Activated CD4-positive, alpha-beta T cell treated with anti-CD3 and anti-CD28 coated beads, Interleukin-2, amount 10 ng/mL, durations not matched to agents 24 days and 14 days (primary cell): ENCODE measurements around the gene S100P. TPM values are rescaled to one million over a fixed set of nuclear protein-coding genes. Genes with fewer than 3 reads are reported as not detected.
A peak's percentile ranks its signal among the peaks of the same experiment; 100 is the strongest.

Source experiments
- DNase-seq: peaks from one replicate; pipeline ENCODE4 v3.0.0; 2022
- H3K27ac Mint-ChIP-seq: one replicate; pipeline ENCODE4 v1.8.0; 2022; ENCODE audit warnings: mild to moderate bottlenecking, mixed read lengths
- H3K27me3 Mint-ChIP-seq: one replicate; pipeline ENCODE4 v1.8.0; 2022; ENCODE audit warnings: mixed read lengths
- H3K36me3 Mint-ChIP-seq: one replicate; pipeline ENCODE4 v1.8.0; 2022; ENCODE audit warnings: low read depth, mild to moderate bottlenecking, mixed read lengths
- H3K4me1 Mint-ChIP-seq: one replicate; pipeline ENCODE4 v1.8.0; 2021; ENCODE audit warnings: mixed read lengths
- H3K4me3 Mint-ChIP-seq: one replicate; pipeline ENCODE4 v1.8.0; 2022; ENCODE audit warnings: mild to moderate bottlenecking, moderate library complexity, mixed read lengths
- H3K9me3 Mint-ChIP-seq: one replicate; pipeline ENCODE4 v1.8.0; 2021; ENCODE audit warnings: mixed read lengths
- intact Hi-C: fragments of 100-400 bp; cut with micrococcal nuclease; formaldehyde crosslinking; loops from one replicate; pipeline ENCODE4 v1.15.1; 2023
- total RNA-seq: library from RNA; stranded (reverse); gene quantifications from 2 replicates; pipeline ENCODE4 v1.2.3, GENCODE V29; 2022

Gene S100P
- total RNA-seq, 1 donor from 2014 or later, result 2.8 TPM

DNA sequence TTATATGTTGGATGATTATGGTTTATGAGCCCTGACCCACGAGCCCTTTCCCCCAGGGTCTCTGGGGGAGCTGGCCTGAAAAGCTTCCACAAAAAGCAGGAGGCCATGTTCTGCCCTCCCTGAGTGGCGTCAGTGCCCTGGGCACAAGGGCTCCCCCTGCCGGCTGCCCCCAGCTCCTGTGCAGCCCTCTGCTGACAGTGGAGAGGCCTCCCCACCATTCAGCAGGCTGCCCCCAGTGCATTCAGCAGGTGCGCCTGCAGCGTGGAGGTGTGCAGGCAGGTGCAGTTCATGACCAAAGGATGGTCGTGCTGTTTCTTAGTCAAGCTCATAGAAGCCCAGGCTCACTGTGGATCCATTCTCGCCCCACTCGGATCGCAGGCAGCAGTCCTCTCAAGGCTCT lies 12.5 kb upstream of the S100P start:
- peaks cover 50% of the 10 kb centered on the region for H3K36me3 Mint-ChIP-seq
- DNase-seq, result no peak
- no peak overlapping the region for H3K27ac Mint-ChIP-seq
- intact Hi-C loops, result no loop called here
- H3K9me3 Mint-ChIP-seq, result no peaks in the 10 kb centered on the region
- H3K4me1 Mint-ChIP-seq, result peaks cover 38% of the 10 kb centered on the region
- H3K4me3 Mint-ChIP-seq, result no peak overlapping the region
- no peaks in the 10 kb centered on the region for H3K27me3 Mint-ChIP-seq

DNA sequence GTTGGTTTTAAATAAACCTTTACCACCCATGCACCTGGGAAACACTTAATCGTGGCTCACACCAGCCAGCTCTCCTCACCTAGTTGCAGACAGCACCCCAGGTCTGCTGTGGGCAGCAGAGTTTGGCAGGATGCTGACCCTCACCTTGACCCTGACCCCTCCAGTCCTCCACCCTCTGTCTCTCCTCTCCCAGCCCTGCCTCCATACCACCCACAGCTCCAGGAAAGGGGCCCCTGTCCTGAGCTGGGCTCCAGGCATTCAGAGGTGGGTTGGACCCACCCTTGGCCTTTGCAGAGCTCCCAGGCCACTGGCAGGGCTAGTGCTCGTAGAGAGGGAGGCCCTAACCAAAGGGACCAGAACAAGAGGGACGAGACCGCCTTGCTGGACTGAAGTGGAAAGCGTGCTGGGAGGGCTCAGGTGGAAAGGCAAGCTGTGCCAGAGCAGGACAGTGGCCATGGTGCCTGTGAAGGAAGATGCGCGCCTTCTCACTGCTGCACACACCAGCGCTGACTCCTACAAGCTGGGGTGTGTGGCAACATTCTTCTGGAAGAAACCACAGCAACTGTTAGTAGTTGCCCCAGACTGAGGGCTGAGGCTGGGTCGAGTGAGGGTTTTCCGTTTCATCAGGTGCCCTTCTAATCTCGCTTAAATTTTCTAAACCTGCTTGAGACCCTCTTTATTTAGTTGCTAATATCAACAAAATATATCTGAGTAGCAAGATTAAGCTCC lies 10.7 kb upstream of the S100P start:
- peaks cover 33% of the 10 kb centered on the region for H3K4me1 Mint-ChIP-seq
- H3K36me3 Mint-ChIP-seq, result peaks cover 37% of the 10 kb centered on the region
- H3K27ac Mint-ChIP-seq, result no peak overlapping the region
- H3K4me3 Mint-ChIP-seq, result no peak overlapping the region
- H3K9me3 Mint-ChIP-seq, result no peaks in the 10 kb centered on the region
- intact Hi-C loops, result no loop called here
- DNase-seq, result no peak
- no peaks in the 10 kb centered on the region for H3K27me3 Mint-ChIP-seq

- H3K4me1 Mint-ChIP-seq, result peaks cover 39% of the 10 kb centered on the region
- H3K4me3 Mint-ChIP-seq, result no peak overlapping the region
Measured at GRCh38 chr4:6684656-6685055, 9.0 kb upstream of the S100P start.

GRCh38 chr4:6686104-6686787 lies 7.4 kb upstream of the S100P start:
- DNase-seq, result no peak
- Mint-ChIP-seq H3K4me3 (no peak overlapping the region), H3K9me3 (no peaks in the 10 kb centered on the region), H3K36me3 (peaks cover 13% of the 10 kb centered on the region), H3K27me3 (no peaks in the 10 kb centered on the region), H3K4me1 (peaks cover 49% of the 10 kb centered on the region), H3K27ac (no peak overlapping the region)
- intact Hi-C loops, result no loop called here

More at GRCh38 chr4:6684656-6685055, 9.0 kb upstream of the S100P start:
- Mint-ChIP-seq H3K27ac (no peak overlapping the region), H3K9me3 (no peaks in the 10 kb centered on the region), H3K36me3 (peaks cover 26% of the 10 kb centered on the region), H3K27me3 (no peaks in the 10 kb centered on the region)
- no peak for DNase-seq
- intact Hi-C loops, result no loop called here

- Mint-ChIP-seq H3K36me3 (peaks cover 10% of the 10 kb centered on the region), H3K9me3 (no peaks in the 10 kb centered on the region), H3K27me3 (no peaks in the 10 kb centered on the region), H3K27ac (peak overlapping the region; percentile 92), H3K4me1 (peaks cover 60% of the 10 kb centered on the region), H3K4me3 (peak overlapping the region; percentile 87)
- intact Hi-C loops, result loop anchor here (2.0 kb wide), 1 partner anchor 21 kb away; the partner anchor contains the start of gene MRFAP1L1
- DNase-seq, result peak; percentile 62
Measured at GRCh38 chr4:6687947-6688878, 5.5 kb upstream of the S100P start.

DNA sequence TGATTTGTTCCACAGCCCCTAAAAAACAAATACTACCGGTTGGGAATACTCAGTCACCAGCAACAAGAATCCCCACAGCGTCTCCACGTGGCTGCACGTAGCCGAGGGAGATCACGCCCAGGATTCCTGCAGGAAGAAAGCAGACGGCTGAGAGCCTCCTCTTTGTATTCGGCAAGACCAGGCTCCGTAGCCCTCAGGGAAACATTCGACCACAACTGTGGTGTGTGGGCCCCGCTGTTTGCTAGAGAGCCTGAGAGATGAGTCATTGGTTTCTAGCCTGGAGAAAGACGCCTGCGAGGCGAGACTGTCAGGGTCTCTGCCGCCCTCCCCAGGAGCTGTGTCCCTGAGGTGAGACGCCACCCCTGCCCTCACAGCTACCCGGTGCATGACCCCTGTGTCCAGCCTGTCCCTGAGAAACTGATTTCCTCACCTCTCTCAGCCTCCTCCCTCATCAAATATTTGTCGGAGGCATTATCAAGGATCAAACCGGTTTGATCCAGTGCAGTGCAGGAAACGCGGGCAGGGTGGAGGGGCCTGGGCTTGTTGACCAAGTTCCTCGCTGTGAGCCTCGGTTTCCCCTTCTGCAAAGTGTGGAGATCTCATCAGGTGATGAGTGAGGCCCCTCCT lies 4.7 kb upstream of the S100P start:
- Mint-ChIP-seq H3K36me3 (peaks cover 10% of the 10 kb centered on the region), H3K9me3 (no peaks in the 10 kb centered on the region), H3K27ac (peak overlapping the region; percentile 92), H3K4me1 (peaks cover 65% of the 10 kb centered on the region), H3K4me3 (peak overlapping the region; percentile 87), H3K27me3 (no peaks in the 10 kb centered on the region)
- intact Hi-C loops, result loop anchor here (1.0 to 2.0 kb wide), 2 partner anchors 15 to 20 kb away; partner anchors contain the start of gene MRFAP1L1
- DNase-seq, result peak; percentile 92

DNA sequence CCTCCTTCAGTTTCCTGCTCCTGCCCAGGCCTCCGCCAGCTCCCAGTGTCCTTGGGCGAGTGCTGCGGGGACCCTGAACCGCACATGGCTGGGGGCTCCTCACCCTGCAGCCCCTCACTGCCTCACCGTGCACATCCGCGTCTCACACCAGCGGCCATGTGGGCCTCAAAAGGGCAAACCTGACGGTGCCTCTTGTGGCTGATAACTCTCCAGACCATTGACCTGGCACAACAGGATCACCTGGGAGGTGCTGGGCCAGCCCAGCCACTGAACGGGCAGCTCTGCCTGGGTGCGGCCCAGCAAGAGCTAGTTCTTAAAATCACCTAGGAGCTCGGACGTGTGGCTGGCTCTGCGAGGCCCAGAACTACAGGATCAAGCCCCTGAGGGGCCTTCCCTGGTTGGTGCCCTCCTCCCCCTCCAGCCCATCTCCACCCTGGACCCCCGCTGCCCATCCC lies 4.1 kb upstream of the S100P start:
- no peak for DNase-seq
- Mint-ChIP-seq H3K9me3 (no peaks in the 10 kb centered on the region), H3K4me3 (peak overlapping the region; percentile 87)

DNA sequence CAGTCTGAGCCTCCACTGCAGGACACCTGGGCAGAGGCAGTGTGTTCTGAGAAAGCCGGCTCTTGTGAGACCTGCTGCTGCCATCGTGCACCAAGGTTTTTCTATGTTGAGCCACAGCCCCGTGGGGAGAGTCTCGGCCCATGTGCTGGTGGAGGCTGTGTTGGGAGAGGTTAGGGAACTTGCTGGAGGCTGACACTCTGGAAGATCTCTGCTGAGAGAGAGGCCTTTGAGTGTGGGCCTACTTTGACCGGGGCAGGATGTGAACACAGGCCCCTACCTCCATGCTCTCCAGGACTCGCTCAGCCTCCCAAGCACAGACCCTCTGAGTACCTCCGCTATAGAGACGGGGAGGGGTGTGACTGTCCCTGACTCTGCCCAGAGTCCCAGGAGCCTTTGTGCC lies 1.3 kb upstream of the S100P start:
- no peaks in the 10 kb centered on the region for H3K27me3 Mint-ChIP-seq
- intact Hi-C loops, result no loop called here
- peaks cover 78% of the 10 kb centered on the region for H3K4me1 Mint-ChIP-seq
- peak overlapping the region; percentile 76 for H3K27ac Mint-ChIP-seq
- H3K36me3 Mint-ChIP-seq, result peaks cover 1% of the 10 kb centered on the region
- no peak overlapping the region for H3K4me3 Mint-ChIP-seq
- no peaks in the 10 kb centered on the region for H3K9me3 Mint-ChIP-seq
- no peak for DNase-seq

More for the DNA sequence above, 4.1 kb upstream of the S100P start:
- H3K27ac Mint-ChIP-seq, result peak overlapping the region; percentile 92
- intact Hi-C loops, result loop anchor here (1.0 to 2.0 kb wide), 2 partner anchors 15 to 19 kb away; partner anchors contain the start of gene MRFAP1L1
- peaks cover 69% of the 10 kb centered on the region for H3K4me1 Mint-ChIP-seq
- H3K27me3 Mint-ChIP-seq, result no peaks in the 10 kb centered on the region
- H3K36me3 Mint-ChIP-seq, result peaks cover 10% of the 10 kb centered on the region

DNA sequence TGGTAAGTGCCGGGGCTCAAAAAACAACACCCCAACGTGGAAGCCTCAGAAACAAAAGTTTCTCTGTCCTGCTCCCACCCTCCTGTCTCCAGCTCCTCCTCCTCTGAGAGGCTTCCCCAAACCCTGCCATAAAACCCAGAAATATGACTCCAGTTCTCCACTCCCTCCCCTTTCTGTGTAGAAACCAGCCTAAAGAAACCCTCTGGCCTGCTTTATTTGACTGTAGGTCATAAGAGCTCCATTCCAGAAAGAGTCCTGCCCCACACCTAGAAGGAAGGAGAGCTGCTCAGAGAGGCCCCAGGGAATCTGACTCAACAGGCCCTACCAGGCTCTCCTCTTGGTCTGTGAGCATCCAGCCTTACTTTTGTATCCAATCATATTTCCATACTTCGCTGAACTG lies 872 bp upstream of the S100P start:
- Mint-ChIP-seq H3K9me3 (no peaks in the 10 kb centered on the region), H3K36me3 (peaks cover 1% of the 10 kb centered on the region), H3K4me1 (peaks cover 77% of the 10 kb centered on the region), H3K27ac (peak overlapping the region; percentile 76), H3K4me3 (no peak overlapping the region), H3K27me3 (no peaks in the 10 kb centered on the region)
- no peak for DNase-seq
- intact Hi-C loops, result no loop called here

- no peaks in the 10 kb centered on the region for H3K36me3 Mint-ChIP-seq
- H3K27ac Mint-ChIP-seq, result peak overlapping the region; percentile 95
- peak; percentile 77 for DNase-seq
- H3K27me3 Mint-ChIP-seq, result no peaks in the 10 kb centered on the region
- peaks cover 73% of the 10 kb centered on the region for H3K4me1 Mint-ChIP-seq
- intact Hi-C loops, result no loop called here
- peak overlapping the region; percentile 75 for H3K4me3 Mint-ChIP-seq
- no peaks in the 10 kb centered on the region for H3K9me3 Mint-ChIP-seq
Measured at GRCh38 chr4:6694177-6694901, 661 bp downstream of the S100P start.

GRCh38 chr4:6695660-6696610 lies 2.3 kb downstream of the S100P start:
- peaks cover 8% of the 10 kb centered on the region for H3K36me3 Mint-ChIP-seq
- peak overlapping the region; percentile 97 for H3K27ac Mint-ChIP-seq
- intact Hi-C loops, result loop anchor here (1.0 to 2.0 kb wide), 3 partner anchors 9 to 21 kb away; partner anchors contain the start of gene MRFAP1L1
- H3K9me3 Mint-ChIP-seq, result no peaks in the 10 kb centered on the region
- H3K27me3 Mint-ChIP-seq, result no peaks in the 10 kb centered on the region
- peak; percentile 89 for DNase-seq
- H3K4me3 Mint-ChIP-seq, result peak overlapping the region; percentile 72
- H3K4me1 Mint-ChIP-seq, result peaks cover 70% of the 10 kb centered on the region

- DNase-seq, result no peak
- H3K36me3 Mint-ChIP-seq, result peaks cover 10% of the 10 kb centered on the region
- no peaks in the 10 kb centered on the region for H3K9me3 Mint-ChIP-seq
Measured at GRCh38 chr4:6696611-6697010, 2.9 kb downstream of the S100P start.

More at GRCh38 chr4:6696611-6697010, 2.9 kb downstream of the S100P start:
- peak overlapping the region; percentile 72 for H3K4me3 Mint-ChIP-seq
- intact Hi-C loops, result loop anchor here (1.0 to 2.0 kb wide), 3 partner anchors 9 to 22 kb away; partner anchors contain the start of gene MRFAP1L1
- peak overlapping the region; percentile 97 for H3K27ac Mint-ChIP-seq
- H3K4me1 Mint-ChIP-seq, result peaks cover 65% of the 10 kb centered on the region
- no peaks in the 10 kb centered on the region for H3K27me3 Mint-ChIP-seq
